GM21526 (cell line): Measurements from ENCODE around the gene UCHL5.
"Not testable (repeated sequence)": the region's sequence is repeated elsewhere in the genome, so short reads cannot be mapped to it uniquely, and the experiment has no call there.

ENCODE experiments used
- ATAC-seq: cut with Tn5 transposase; IDR thresholded peaks from one replicate; pipeline ENCODE4 v1.9.1; 2021; ENCODE audit warnings: moderate library complexity; ENCODE audit not compliant: unreplicated experiment, low FRiP score

UCHL5 gene

GRCh38 chr1:193066606-193067005 lies 7.4 kb upstream of the UCHL5 start:
- no peak for ATAC-seq

- no peak for ATAC-seq
Observed at GRCh38 chr1:193065954-193066353, 6.8 kb upstream of the UCHL5 start.

- ATAC-seq = no peak
Observed at GRCh38 chr1:193062698-193063463, 3.7 kb upstream of the UCHL5 start.

GRCh38 chr1:193060938-193061337 lies 1.8 kb upstream of the UCHL5 start:
- no peak for ATAC-seq

GRCh38 chr1:193060406-193060805 lies 1.2 kb upstream of the UCHL5 start:
- ATAC-seq = no peak

GRCh38 chr1:193060115-193060403 lies 899 bp upstream of the UCHL5 start:
- no peak for ATAC-seq

GRCh38 chr1:193058529-193059281 lies 455 bp downstream of the UCHL5 start:
- ATAC-seq = peak; percentile 56

- ATAC-seq = no peak
Observed at GRCh38 chr1:193054169-193054675, 4.9 kb downstream of the UCHL5 start.

- not testable (repeated sequence) for ATAC-seq
Observed at GRCh38 chr1:193048913-193049312, 10.2 kb downstream of the UCHL5 start.

GRCh38 chr1:193042766-193043691 lies 16.1 kb downstream of the UCHL5 start:
- no peak for ATAC-seq

GRCh38 chr1:193040011-193040410 lies 19.1 kb downstream of the UCHL5 start:
- no peak for ATAC-seq

- ATAC-seq = no peak
Observed at GRCh38 chr1:193036337-193037047, 22.7 kb downstream of the UCHL5 start.

GRCh38 chr1:193033610-193034009 lies 25.6 kb downstream of the UCHL5 start:
- no peak for ATAC-seq

GRCh38 chr1:193032643-193033427 lies 26.3 kb downstream of the UCHL5 start:
- not testable (repeated sequence) for ATAC-seq

GRCh38 chr1:193031431-193031830 lies 27.7 kb downstream of the UCHL5 start:
- ATAC-seq = no peak

GRCh38 chr1:193030280-193030679 lies 28.9 kb downstream of the UCHL5 start:
- no peak for ATAC-seq

GRCh38 chr1:193025218-193025617 lies 33.9 kb downstream of the UCHL5 start:
- ATAC-seq = no peak

- ATAC-seq = peak; percentile 59
Observed at GRCh38 chr1:193019442-193020026, 39.6 kb downstream of the UCHL5 start.

- ATAC-seq = no peak
Observed at GRCh38 chr1:193016788-193017187, 42.4 kb downstream of the UCHL5 start.
